NOMO-1 treated with dmso at 0.1 percent for 144 hours (cell line): ENCODE results near the gene TRAP1.
A peak's percentile ranks its signal among the peaks of the same experiment; 100 is the strongest.
"Not testable (repeated sequence)": the region's sequence is repeated elsewhere in the genome, so short reads cannot be mapped to it uniquely, and the experiment has no call there.

ENCODE experiments used
- DNase-seq: peaks from one replicate; lab custom pipeline; 2025; ENCODE audit not compliant: unreplicated experiment; lab: John Stamatoyannopoulos, UW

The TRAP1 gene

DNA sequence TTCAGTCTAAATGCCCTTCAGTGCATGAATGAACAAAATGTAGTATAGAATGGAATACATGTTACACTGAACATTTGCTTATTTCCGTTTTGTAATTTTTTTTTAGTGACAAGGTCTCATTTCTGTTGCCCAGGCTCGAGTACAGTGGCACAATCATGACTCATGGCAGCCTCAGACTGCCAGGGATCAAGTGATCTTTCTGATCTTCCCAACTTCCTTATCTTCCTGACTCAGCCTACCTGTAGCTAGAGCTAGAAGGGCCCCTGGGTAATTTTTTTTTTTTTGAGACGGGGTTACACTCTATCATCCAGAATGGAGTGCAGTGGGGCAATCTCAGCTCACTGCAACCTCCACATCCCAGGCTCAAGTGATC, 98.6 kb downstream of the TRAP1 start:
- no peak for DNase-seq

DNA sequence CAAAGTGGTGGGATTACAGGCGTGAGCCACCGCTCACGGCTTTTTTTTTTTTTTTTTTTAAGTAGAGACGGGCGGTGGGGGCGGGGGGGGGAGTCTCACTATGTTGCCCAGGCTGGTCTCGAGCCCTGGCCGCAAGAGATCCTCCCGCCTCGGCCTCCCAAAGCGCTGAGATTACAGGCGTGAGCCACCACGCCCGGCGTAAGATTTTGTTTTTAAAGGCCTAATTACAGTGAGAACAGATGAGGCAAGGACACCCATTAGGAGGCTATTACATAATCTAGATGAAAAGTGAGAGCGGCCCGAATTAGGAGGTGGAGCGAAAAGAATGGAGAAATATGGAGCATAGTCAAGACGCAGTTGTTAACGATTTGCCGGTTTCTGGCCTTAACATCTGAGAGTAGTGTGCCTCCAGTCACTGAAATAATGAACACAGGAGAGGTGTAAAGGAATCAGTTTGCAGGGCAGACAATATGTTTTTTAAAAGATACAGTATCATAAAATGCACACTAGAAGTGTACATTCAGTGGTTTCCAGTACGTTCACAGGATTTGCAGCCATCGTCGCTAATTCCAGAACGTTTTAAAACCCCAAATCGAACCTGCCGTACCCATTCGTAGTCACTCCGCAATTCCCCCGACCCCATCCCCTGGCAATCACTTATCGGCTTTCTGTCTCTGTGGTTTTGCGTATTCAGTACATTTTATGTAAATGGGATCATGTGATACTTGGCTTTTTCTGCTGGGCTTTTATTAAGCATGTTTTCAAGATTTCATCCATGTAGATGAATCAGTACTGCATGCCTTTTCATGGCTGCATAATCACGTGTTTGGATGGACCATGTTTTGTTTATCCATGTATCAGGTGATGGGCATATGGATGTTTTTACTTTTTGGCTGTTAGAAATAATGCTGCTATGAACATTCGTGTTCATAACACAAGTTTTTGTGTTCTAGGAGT, 104.5 kb downstream of the TRAP1 start:
- peak; percentile 69 for DNase-seq

DNA sequence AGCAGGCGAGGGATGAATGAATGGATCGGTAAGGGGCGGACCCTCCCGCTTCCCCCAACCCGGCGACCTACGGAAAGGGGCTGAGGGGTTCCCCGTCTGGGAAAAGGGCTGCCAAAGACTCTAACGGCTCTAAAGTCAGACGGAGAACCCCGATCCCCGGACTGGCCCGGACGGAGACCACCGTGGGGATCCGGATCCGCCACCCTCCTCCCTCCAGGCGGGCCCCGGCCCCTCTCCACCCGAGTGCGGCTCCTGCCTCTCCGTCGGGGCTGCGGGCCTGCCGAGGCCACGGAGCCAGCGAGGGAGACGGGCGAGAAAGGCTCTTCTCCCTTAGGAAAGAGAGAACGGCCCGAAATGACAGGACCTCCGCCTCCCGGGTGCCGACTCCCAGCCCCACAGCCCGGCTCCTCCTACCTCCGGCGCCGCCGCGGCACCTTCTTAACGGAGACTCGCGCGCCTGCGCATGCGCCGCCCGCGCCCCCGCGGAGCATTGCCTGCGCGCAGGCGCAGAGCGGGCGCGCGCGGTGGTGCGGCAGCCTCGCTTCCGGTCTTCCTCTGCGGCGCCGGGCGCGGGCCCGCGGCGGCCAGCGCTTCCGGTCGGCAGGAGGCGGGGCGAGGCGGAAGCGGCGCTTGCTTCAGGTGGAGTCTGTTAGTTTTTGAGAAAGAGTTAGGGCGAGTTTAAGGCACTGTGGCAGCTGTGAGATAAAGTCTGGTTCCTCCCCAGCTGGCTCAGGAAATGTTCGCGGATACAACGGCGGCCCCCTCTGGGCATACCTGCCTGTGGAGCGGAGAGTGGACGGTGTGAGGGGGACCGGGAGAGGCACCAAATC, 106.0 kb downstream of the TRAP1 start, which contains the start of gene SLX4:
SLX4 (minus strand) TSS at position 461 of the 830 bp plus-strand sequence. CDS start 2,642 bp downstream, outside the sequence.
- DNase-seq = peak; percentile 93

DNA sequence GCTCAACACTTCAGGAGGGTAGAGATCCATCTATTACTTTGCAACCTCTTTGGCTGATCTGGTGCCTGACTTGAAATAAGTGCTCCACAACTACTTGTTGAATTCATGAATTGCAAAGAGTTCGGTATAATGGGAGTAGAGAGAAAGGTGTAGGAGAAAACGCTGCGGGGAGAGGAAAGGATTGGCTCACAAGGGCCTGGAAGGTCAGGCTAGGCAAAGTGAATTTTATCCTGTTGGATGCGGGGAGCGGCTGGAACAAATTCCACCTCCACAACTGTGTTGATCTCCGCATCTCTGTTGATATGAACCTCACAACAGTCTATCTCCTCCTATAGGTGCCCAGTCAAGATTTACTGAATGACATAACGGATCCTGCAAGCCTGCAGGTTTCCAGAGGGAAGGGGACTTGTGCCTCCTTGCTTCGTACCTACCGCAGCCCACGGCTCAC, 106.6 kb downstream of the TRAP1 start:
- DNase-seq = no peak

DNA sequence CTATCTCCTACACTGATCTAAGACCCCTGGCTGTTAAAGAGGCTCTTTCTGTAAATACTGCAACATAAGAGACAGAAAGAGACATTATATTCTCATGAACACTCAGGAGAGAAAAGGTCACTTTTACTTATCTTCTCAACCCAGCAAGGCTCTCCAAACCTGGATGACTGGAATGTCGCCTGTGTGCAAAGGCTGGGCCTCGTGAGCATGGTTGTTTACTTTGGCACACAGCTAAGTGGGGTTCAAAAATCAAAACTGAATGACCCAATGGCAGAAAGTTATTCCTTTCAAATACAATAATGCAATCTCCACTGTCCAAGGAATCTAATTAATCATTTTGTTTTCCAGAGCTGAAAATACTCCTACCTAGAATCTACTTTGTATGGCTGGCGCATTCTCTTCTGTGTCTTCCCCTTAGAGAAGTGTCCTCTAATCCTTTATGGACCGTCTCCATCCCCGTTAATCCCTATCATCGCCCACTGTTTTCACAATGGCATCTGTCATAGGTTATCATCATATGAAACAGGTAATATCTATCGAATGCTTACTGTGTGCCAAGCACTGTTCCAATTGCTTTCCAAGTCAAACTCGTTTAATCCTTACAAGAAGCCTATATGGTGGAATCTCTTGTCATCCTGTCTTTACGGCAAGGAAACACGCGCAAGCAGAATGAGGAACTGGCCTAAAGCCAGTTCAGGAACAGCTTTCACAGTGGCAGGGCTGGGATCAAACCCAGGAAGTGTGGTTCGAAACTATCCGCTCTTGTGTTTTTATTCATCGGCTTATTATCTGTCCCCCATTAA, 107.2 kb downstream of the TRAP1 start:
- DNase-seq = no peak

DNA sequence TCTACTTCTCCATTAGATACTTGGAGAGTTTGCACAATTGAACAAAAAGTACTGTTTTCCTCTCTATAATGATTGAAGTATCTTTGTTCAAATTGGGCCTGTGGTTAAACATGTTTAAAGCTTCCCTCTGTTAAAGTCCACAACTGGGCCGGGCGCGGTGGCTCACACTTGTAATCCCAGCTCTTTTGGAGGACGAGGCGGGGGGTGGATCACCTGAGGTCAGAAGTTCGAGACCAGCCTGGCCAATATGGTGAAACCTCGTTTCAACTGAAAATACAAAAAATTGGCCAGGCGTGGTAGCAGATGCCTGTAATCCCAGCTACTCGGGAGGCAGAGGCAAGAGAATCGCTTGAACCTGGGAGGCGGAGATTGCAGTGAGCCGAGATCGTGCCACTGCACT, 108.3 kb downstream of the TRAP1 start:
- not testable (repeated sequence) for DNase-seq

DNA sequence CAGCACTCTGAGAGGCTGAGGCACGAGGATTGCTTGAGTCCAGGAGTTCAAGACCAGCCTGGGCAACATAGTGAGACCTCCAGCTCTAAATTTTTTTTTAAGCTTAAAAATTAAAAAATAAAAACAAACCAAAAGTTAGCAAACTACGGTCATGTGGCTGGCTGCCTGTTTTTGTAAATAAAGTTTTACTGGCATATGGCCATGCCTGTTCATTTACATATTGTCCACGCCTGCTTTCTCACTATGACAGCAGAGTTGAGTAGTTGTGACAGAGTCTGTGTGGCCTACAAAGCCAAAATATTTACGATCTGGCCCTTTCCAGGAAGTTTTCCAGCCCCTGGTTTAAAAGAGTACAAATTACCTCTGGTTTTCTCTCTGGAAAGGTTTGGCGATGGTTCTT, 109.3 kb downstream of the TRAP1 start:
- no peak for DNase-seq
